ENCODE results near the gene BTBD9.

DNA sequence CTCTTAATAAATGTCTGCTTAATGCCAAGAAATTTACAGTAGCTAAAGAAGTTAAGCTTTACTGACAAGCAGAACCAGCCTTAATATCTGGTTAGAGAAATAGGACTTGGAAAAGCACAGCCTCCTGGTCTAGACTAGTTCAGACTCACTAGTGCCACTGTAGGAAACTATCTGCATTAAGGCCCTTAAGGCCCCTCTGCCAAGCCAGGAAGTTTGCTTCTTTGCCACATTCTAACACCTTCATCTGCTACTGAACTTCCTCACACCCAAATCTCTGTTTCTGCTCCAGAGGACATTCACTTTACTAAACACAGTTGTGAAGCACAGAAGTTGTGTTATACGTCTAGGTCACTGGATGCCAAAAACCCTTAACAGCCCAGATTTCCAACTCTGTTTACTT is 302.8 kb downstream of the BTBD9 start:
- no peak for TF ChIP-seq HOXA7 (CRISPR knock-in tag; IDR thresholded peaks at IDR 0.05)
- no peak for TF ChIP-seq ZNF234 (CRISPR knock-in tag; conservative IDR thresholded peaks at IDR 0.05)
- TF ChIP-seq CEBPB (IDR thresholded peaks at IDR 0.05; ENCODE audit: borderline replicate concordance, low read depth, low read length), result no peak
- no peak for TF ChIP-seq CEBPG (CRISPR knock-in tag; IDR thresholded peaks at IDR 0.05)
- TF ChIP-seq TBL1XR1 (IDR thresholded peaks at IDR 0.05; ENCODE audit: borderline replicate concordance, low read length, partially characterized antibody), result no peak
